ELF-1 (cell line): ENCODE results near the gene ZNF785.
A peak's percentile ranks its signal among the peaks of the same experiment; 100 is the strongest.
"Not testable (repeated sequence)": the region's sequence is repeated elsewhere in the genome, so short reads cannot be mapped to it uniquely, and the experiment has no call there.

Source experiments
- DNase-seq: peaks from one replicate; pipeline ENCODE4 v3.0.0-alpha.2; 2016; ENCODE audit warnings: low read depth, low spot score

ZNF785 gene

GRCh38 chr16:30565984-30566383 lies 19.5 kb downstream of the ZNF785 start:
- no peak for DNase-seq

DNA sequence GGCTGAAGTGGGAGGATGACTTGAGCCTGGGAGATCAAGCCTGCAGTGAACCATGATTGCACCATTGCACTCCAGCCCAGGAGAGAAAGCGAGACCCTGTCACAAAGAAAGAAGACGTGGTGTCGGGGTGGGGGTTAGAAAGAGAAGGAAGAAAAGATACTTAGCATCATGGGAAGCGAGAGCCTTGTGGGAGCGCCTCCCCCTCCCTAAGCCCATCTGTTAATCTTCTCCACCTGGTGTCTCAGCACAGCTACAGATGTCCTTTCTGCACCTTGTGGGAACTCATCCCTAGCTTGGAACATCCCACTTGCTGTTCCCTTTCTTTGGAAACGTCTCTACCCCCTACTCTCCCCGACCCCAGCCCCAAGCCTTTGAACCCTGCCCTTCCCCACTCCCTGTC lies 20.0 kb downstream of the ZNF785 start:
- DNase-seq: no peak

GRCh38 chr16:30562021-30562420 lies 23.5 kb downstream of the ZNF785 start:
- DNase-seq: no peak

GRCh38 chr16:30561089-30561816 lies 24.2 kb downstream of the ZNF785 start:
- DNase-seq: no peak

- DNase-seq: no peak
Observed at GRCh38 chr16:30559690-30560089, 25.8 kb downstream of the ZNF785 start.

- no peak for DNase-seq
Observed at GRCh38 chr16:30558789-30559377, 26.6 kb downstream of the ZNF785 start.

DNA sequence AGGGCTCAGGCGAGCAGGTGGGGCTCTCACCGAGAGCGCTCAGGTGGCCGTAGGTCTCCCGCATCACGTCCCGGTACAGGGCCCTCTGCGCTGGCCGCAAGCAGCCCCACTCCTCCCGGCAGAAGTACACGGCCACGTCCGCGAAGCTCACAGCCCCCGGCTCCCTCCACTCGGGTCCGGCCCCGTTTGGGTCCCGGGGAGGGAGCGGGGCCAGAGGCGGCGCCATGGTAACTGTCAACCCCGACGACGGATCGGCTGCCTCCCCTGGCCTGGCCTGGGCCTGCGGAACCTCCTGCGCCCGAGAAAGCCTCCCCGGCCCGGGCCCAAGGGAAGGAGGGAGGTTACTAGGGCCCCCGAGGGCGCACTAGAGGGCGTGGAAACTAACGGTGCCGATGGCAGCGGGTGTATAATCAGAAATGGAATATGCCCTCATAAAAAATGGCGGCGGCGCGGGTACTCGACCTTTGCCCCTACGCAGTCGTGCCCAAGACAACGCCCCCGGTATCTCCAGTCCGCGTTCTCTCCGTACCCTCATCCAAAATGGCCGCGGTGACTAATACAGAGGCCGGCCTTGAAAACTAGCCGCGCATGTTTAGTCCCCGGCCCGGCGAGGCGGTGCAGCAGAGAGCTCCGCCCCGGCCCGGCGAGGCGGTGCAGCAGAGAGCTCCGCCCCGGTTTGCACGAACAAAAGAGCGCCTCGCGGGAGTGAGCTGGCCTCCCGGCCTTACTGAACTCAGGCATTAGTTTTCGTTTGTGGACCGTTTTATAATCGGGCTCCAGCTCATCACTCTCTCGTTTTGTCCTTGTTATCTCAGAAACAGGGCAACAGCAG lies 27.3 kb downstream of the ZNF785 start, which contains the start of gene ZNF764:
Gene ZNF764 (minus strand): TSS at position 418 of the 832 bp plus-strand sequence. CDS start 192 bp downstream, at position 226.
- DNase-seq: peak; percentile 97

- no peak for DNase-seq
Observed at GRCh38 chr16:30557707-30557956, 27.9 kb downstream of the ZNF785 start.

- DNase-seq: no peak
Observed at GRCh38 chr16:30556125-30556473, 29.4 kb downstream of the ZNF785 start.

GRCh38 chr16:30555315-30556124 lies 30.0 kb downstream of the ZNF785 start:
- DNase-seq: no peak

DNA sequence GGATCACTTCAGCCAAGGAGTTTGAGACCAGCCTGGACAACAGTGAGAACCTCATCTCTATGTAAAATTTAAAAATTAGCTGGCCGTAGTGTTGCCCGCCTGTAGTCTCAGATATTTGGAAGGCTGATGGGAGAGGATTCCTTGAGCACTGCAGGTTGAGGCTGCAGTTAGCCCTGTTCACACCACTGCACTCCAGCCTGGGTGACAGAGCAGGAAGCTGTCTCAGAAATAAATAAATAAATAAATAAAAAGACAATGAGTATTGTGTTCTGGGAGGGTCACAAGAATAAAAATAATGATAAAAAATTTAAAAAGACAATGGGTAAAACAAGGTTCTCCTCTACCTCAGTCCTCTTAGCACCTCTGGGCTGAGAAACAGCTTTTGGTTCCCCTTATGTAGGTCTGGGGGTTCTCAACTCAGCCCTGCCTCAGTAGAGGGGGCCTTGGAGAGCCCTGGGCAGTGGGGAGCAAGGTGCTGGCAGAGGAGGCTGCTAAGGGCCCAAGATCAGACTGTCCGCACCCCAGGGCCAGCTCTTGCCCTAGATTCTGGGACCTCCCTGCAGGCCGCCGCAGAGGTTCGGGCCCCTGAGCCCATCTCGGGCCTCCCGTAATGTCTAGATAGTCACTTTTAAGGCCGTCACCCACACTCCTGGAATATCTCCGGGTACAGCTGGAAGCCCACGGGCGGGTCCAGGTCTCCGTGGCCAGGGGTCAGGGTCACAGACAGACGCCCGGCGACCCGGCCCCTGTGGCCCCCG lies 30.8 kb downstream of the ZNF785 start:
- no peak for DNase-seq

DNA sequence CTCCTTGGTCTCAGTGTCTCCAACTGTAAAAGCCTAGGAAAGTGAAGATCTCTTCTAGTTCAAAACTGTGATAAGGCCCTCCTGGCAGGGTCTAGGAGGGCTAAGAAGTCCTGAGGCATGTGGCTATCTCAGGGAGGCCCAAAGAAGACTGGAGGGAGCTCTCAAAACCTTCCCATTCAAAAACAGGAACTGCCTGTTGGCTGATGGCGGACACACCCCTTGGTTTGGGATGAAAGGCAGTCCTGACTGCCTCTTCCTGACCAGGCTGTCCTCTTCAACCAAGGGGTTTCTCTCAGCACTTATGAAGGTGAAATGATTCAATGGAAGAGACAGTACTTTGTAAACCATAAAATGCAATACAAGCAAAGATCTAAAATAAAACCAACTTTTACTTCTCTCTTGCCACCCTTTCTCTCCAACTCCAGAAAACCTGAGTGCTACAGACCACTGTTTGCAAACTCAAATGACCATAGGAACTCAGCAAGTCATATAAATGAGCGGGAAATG lies 32.1 kb downstream of the ZNF785 start:
- no peak for DNase-seq

DNA sequence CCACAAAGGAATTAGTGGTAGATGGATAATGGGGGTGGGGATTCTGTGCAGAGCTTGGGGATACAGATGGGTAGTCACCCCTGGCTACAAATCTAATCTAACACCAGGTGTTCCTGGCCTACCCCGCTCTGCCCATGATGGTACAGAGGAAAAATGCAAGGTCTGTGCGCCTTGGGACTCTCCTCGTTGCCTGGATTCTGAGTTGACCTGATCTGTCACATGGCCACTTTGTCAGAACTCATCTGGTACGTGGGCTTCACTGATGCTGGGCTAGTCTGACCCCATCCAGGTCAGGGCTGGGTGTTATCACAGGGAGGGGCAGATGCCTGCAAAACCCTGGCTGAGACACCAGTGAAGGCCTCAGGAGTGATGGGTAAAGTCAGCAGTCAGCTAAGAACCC lies 32.5 kb downstream of the ZNF785 start:
- DNase-seq: no peak

- peak; percentile 44 for DNase-seq
Observed at GRCh38 chr16:30551781-30552180, 33.7 kb downstream of the ZNF785 start.

GRCh38 chr16:30548416-30549253 lies 36.9 kb downstream of the ZNF785 start:
- DNase-seq: no peak

DNA sequence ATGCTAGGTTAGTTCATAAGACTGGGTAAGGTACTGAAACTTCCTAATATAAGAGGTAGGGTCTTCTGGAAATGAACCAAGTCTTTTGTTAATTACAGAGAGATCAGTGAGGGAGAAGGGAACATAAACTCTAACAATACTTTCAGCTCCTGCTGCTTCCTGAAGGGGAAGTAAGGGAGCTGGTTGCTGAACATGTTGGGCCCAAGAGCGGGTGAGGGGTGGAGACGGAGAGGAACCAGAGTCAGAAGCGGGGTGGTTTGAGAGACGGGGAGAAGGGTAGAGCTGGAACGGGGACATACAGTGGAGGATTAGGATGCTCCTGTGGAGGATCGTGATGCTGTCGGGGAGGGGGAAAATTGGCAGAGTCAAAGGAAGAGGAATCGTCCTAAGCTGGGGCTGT lies 39.4 kb downstream of the ZNF785 start:
- DNase-seq: no peak

- no peak for DNase-seq
Observed at GRCh38 chr16:30543067-30543466, 42.4 kb downstream of the ZNF785 start.

DNA sequence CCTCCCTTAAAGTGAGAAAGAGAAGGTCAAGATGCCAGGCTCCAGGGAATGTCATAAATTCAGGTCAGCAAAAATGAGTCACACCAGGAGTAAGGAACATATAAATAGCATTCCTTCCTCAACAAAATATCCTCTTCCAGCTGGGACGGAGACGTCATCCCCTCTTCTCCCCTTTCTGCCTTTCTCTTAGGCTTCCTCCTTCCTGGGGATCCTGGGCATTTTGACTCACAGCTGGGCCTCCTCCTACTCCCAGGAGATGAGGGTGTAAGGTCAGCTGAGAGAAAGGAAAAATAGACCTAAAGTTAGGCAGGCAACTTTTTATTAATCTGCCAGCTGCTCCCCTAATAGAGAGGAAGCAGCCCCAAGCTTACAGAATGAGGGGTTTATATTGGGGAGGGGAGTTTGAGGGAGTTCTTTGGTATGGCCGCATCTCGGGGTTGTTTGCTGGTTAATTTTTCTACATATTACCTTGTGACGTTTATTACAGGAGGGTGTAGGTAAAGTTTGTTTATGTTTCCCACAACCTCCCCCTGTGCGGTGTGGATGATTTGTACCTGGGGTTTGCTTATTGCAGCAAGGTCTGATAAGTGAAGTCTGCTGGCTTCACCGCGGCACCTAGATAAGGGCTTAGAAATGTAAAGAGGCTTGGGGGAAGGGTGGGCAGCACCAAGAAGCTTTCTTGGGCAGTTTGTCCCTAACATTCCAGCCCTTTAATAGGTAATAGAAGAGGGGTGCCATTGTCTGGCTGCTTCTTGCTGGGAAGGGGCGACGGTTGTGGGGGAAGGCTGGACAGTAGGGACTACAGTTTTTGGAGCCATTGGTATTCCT lies 43.8 kb downstream of the ZNF785 start:
- no peak for DNase-seq

DNA sequence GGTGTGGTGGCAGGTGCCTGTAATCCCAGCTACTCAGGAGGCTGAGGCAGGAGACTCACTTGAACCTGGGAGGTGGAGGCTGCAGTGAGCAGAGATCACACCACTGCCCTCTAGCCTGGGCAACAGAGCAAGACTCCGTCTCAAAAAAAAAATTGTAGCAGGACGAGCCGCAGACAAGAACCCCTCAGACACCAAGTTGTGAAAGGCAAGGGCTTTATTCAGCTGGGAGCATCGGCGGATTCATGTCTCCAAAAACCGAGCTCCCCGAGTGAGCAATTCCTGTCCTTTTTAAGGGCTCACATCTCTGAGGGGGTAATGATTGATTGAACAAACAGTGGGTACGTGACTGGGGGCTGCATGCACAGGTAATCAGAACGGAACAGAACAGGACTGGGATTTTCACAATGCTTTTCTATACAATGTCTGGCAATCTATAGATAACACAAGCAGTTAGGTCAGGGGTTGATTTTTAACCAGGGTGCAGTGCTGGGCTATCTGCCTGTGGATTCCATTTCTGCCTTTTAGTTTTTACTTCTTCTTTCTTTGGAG lies 44.5 kb downstream of the ZNF785 start:
- not testable (repeated sequence) for DNase-seq
